B cell (primary cell): ENCODE results near the gene GPC5.

Experiments
- CTCF ChIP-seq: fragments of 200-600 bp; IDR thresholded peaks from one replicate; pipeline ENCODE4 v1.8.0; 2022; ENCODE audit warnings: antibody characterized with exemption, mild to moderate bottlenecking
- EZH2 ChIP-seq: IDR thresholded peaks from 2 replicates; pipeline ENCODE4 v1.6.1; 2012; ENCODE audit warnings: borderline replicate concordance, low read depth, mild to moderate bottlenecking, moderate library complexity, low read length; ENCODE audit not compliant: insufficient read depth, poor library complexity, severe bottlenecking

- TF ChIP-seq CTCF (no peak), EZH2 (no peak)
Observed at GRCh38 chr13:91907398-91907797, 509.0 kb downstream of the GPC5 start.
